ENCODE data around the gene PPP1R12B.

The PPP1R12B gene

GRCh38 chr1:202586018-202586821, 237.7 kb downstream of the PPP1R12B start:
- no peak overlapping the region for H3K4me3 Mint-ChIP-seq
- no peaks in the 10 kb centered on the region for H3K9me3 Mint-ChIP-seq
- H3K27ac Mint-ChIP-seq: no peak overlapping the region
- peaks cover 4% of the 10 kb centered on the region for H3K36me3 Mint-ChIP-seq (ENCODE audit: low read depth)
- H3K27me3 Mint-ChIP-seq: no peaks in the 10 kb centered on the region
- no peaks in the 10 kb centered on the region for H3K4me1 Mint-ChIP-seq (ENCODE audit: low read depth)

GRCh38 chr1:202586871-202587270, 238.4 kb downstream of the PPP1R12B start:
- no peaks in the 10 kb centered on the region for H3K27me3 Mint-ChIP-seq
- no peaks in the 10 kb centered on the region for H3K9me3 Mint-ChIP-seq
- no peak overlapping the region for H3K4me3 Mint-ChIP-seq
- H3K36me3 Mint-ChIP-seq (ENCODE audit: low read depth): no peaks in the 10 kb centered on the region
- no peak overlapping the region for H3K27ac Mint-ChIP-seq
- no peaks in the 10 kb centered on the region for H3K4me1 Mint-ChIP-seq (ENCODE audit: low read depth)

- Mint-ChIP-seq H3K36me3 (ENCODE audit: low read depth) (no peaks in the 10 kb centered on the region), H3K27ac (no peak overlapping the region), H3K4me3 (no peak overlapping the region)
These were observed 239.5 kb downstream of the PPP1R12B start for GRCh38 chr1:202587859-202588485.

GRCh38 chr1:202588503-202589189, 240.1 kb downstream of the PPP1R12B start:
- H3K4me3 Mint-ChIP-seq: no peak overlapping the region
- H3K36me3 Mint-ChIP-seq (ENCODE audit: low read depth): no peaks in the 10 kb centered on the region
- no peaks in the 10 kb centered on the region for H3K4me1 Mint-ChIP-seq (ENCODE audit: low read depth)
- no peaks in the 10 kb centered on the region for H3K9me3 Mint-ChIP-seq
- H3K27ac Mint-ChIP-seq: no peak overlapping the region
- H3K27me3 Mint-ChIP-seq: no peaks in the 10 kb centered on the region

More at GRCh38 chr1:202587859-202588485, 239.5 kb downstream of the PPP1R12B start:
- Mint-ChIP-seq H3K4me1 (ENCODE audit: low read depth) (no peaks in the 10 kb centered on the region), H3K9me3 (no peaks in the 10 kb centered on the region), H3K27me3 (no peaks in the 10 kb centered on the region)

- no peaks in the 10 kb centered on the region for H3K9me3 Mint-ChIP-seq
- H3K4me1 Mint-ChIP-seq (ENCODE audit: low read depth): no peaks in the 10 kb centered on the region
- H3K4me3 Mint-ChIP-seq: no peak overlapping the region
- no peaks in the 10 kb centered on the region for H3K36me3 Mint-ChIP-seq (ENCODE audit: low read depth)
- H3K27ac Mint-ChIP-seq: no peak overlapping the region
- H3K27me3 Mint-ChIP-seq: no peaks in the 10 kb centered on the region
These were observed 240.9 kb downstream of the PPP1R12B start for GRCh38 chr1:202589190-202589930.

GRCh38 chr1:202590126-202590525, 241.6 kb downstream of the PPP1R12B start:
- Mint-ChIP-seq H3K27ac (no peak overlapping the region), H3K36me3 (ENCODE audit: low read depth) (no peaks in the 10 kb centered on the region), H3K27me3 (no peaks in the 10 kb centered on the region), H3K4me1 (ENCODE audit: low read depth) (no peaks in the 10 kb centered on the region), H3K9me3 (no peaks in the 10 kb centered on the region), H3K4me3 (no peak overlapping the region)

- H3K27me3 Mint-ChIP-seq: no peaks in the 10 kb centered on the region
- H3K4me1 Mint-ChIP-seq (ENCODE audit: low read depth): no peaks in the 10 kb centered on the region
- no peaks in the 10 kb centered on the region for H3K9me3 Mint-ChIP-seq
- no peak overlapping the region for H3K4me3 Mint-ChIP-seq
- H3K36me3 Mint-ChIP-seq (ENCODE audit: low read depth): no peaks in the 10 kb centered on the region
- H3K27ac Mint-ChIP-seq: no peak overlapping the region
These were observed 242.5 kb downstream of the PPP1R12B start for GRCh38 chr1:202590975-202591411.

- no peaks in the 10 kb centered on the region for H3K4me1 Mint-ChIP-seq (ENCODE audit: low read depth)
- no peaks in the 10 kb centered on the region for H3K36me3 Mint-ChIP-seq (ENCODE audit: low read depth)
- H3K27ac Mint-ChIP-seq: no peak overlapping the region
- H3K9me3 Mint-ChIP-seq: no peaks in the 10 kb centered on the region
- H3K27me3 Mint-ChIP-seq: no peaks in the 10 kb centered on the region
- no peak overlapping the region for H3K4me3 Mint-ChIP-seq
These were observed 243.0 kb downstream of the PPP1R12B start for GRCh38 chr1:202591515-202591914.

GRCh38 chr1:202592146-202592545, 243.6 kb downstream of the PPP1R12B start:
- no peaks in the 10 kb centered on the region for H3K9me3 Mint-ChIP-seq
- H3K36me3 Mint-ChIP-seq (ENCODE audit: low read depth): no peaks in the 10 kb centered on the region
- H3K4me3 Mint-ChIP-seq: no peak overlapping the region
- H3K4me1 Mint-ChIP-seq (ENCODE audit: low read depth): no peaks in the 10 kb centered on the region
- H3K27ac Mint-ChIP-seq: no peak overlapping the region
- H3K27me3 Mint-ChIP-seq: no peaks in the 10 kb centered on the region

- H3K27me3 Mint-ChIP-seq: no peaks in the 10 kb centered on the region
- H3K4me3 Mint-ChIP-seq: no peak overlapping the region
- no peak overlapping the region for H3K27ac Mint-ChIP-seq
- H3K36me3 Mint-ChIP-seq (ENCODE audit: low read depth): no peaks in the 10 kb centered on the region
- no peaks in the 10 kb centered on the region for H3K4me1 Mint-ChIP-seq (ENCODE audit: low read depth)
- no peaks in the 10 kb centered on the region for H3K9me3 Mint-ChIP-seq
These were observed 245.3 kb downstream of the PPP1R12B start for GRCh38 chr1:202593845-202594244.

GRCh38 chr1:202596638-202597037, 248.1 kb downstream of the PPP1R12B start:
- no peak overlapping the region for H3K27ac Mint-ChIP-seq
- no peaks in the 10 kb centered on the region for H3K4me1 Mint-ChIP-seq (ENCODE audit: low read depth)

GRCh38 chr1:202597090-202597761, 248.7 kb downstream of the PPP1R12B start:
- Mint-ChIP-seq H3K36me3 (ENCODE audit: low read depth) (no peaks in the 10 kb centered on the region), H3K4me3 (no peak overlapping the region), H3K27ac (no peak overlapping the region), H3K4me1 (ENCODE audit: low read depth) (no peaks in the 10 kb centered on the region), H3K27me3 (no peaks in the 10 kb centered on the region), H3K9me3 (no peaks in the 10 kb centered on the region)

More at GRCh38 chr1:202596638-202597037, 248.1 kb downstream of the PPP1R12B start:
- H3K36me3 Mint-ChIP-seq (ENCODE audit: low read depth): no peaks in the 10 kb centered on the region
- no peaks in the 10 kb centered on the region for H3K9me3 Mint-ChIP-seq
- no peaks in the 10 kb centered on the region for H3K27me3 Mint-ChIP-seq
- no peak overlapping the region for H3K4me3 Mint-ChIP-seq

GRCh38 chr1:202599669-202600431, 251.4 kb downstream of the PPP1R12B start:
- H3K27me3 Mint-ChIP-seq: no peaks in the 10 kb centered on the region
- H3K27ac Mint-ChIP-seq: no peak overlapping the region
- H3K9me3 Mint-ChIP-seq: no peaks in the 10 kb centered on the region
- H3K4me1 Mint-ChIP-seq (ENCODE audit: low read depth): no peaks in the 10 kb centered on the region
- H3K4me3 Mint-ChIP-seq: no peak overlapping the region
- H3K36me3 Mint-ChIP-seq (ENCODE audit: low read depth): no peaks in the 10 kb centered on the region

All from stimulated activated naive CD8-positive, alpha-beta T cell treated with anti-CD3 and anti-CD28 coated beads, Interleukin-15, Interleukin-2, amounts not matched to agents 100 ng/mL and 50 ng/mL, for 24 hours (primary cell).